SK-N-MC (cell line): Measurements from ENCODE around the gene TMEM131.

Source experiments
- EZH2 ChIP-seq: fragments of 200-600 bp; sonication (generic); IDR thresholded peaks from one replicate; pipeline ENCODE4 v1.6.1; 2017; ENCODE audit warnings: antibody characterized with exemption
- FOXP2 ChIP-seq: optimal IDR thresholded peaks from 2 replicates; pipeline ENCODE3; 2011; ENCODE audit warnings: mild to moderate bottlenecking, moderate library complexity; ENCODE audit not compliant: insufficient read depth; ENCODE audit errors: extremely low read length, control extremely low read depth
- POLR2AphosphoS5 ChIP-seq: IDR thresholded peaks from 2 replicates; pipeline ENCODE4 v1.6.1; 2012; ENCODE audit warnings: mild to moderate bottlenecking, low read depth, low read length, borderline replicate concordance

DNA sequence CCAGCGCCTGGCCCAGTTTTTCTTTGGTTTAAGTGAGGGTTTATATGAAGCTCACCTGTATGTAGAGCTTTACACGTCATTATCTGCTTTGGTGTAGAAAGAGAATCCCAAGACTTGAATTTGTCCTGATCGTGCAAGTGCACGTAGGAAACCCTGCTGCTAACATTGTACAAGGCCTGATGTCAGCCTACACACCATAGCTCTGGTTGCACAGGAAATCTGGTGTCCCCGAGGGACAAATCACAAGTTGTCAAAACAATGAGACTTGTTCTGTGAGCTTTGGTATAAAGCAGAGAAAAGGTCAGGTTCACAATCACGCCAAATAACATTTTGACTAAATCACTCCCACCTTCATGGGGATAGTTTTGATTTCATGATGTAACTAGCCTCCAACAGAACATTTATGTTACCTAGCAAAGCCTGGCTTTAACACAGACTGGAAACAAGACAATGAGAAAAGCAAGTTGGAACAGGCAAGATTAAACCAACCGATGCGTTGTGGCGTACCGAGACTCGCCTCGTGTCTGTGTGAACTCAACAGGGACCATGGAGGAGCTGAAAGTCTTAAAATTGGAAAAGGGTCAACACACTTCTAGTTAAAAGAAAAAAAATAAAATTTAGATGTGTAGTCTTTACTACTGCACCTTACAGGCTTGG, 240.9 kb downstream of the TMEM131 start:
- TF ChIP-seq EZH2 (no peak), POLR2AphosphoS5 (no peak), FOXP2 (no peak)
